ENCODE data around the gene PPARG.
"Not testable (repeated sequence)": the region's sequence is repeated elsewhere in the genome, so short reads cannot be mapped to it uniquely, and the experiment has no call there.

The PPARG gene

GRCh38 chr3:12288182-12289129 lies at the start of gene PPARG:
PPARG (plus strand) TSS chr3:12289070; CDS start chr3:12379712, 90,642 bp downstream.
- DNase-seq (ENCODE audit: low spot score) = peak; percentile 82

GRCh38 chr3:12239301-12239700 lies 49.6 kb upstream of the PPARG start:
- DNase-seq (ENCODE audit: low spot score) = no peak

GRCh38 chr3:12242772-12243171 lies 46.1 kb upstream of the PPARG start:
- no peak for DNase-seq (ENCODE audit: low spot score)

GRCh38 chr3:12246497-12247163 lies 42.2 kb upstream of the PPARG start:
- DNase-seq (ENCODE audit: low spot score) = no peak

- DNase-seq (ENCODE audit: low spot score) = no peak
These were observed 41.5 kb upstream of the PPARG start for GRCh38 chr3:12247411-12247810.

- DNase-seq (ENCODE audit: low spot score) = no peak
These were observed 39.4 kb upstream of the PPARG start for GRCh38 chr3:12249519-12249918.

- DNase-seq (ENCODE audit: low spot score) = no peak
These were observed 36.0 kb upstream of the PPARG start for GRCh38 chr3:12252889-12253288.

GRCh38 chr3:12253516-12254343 lies 35.1 kb upstream of the PPARG start:
- DNase-seq (ENCODE audit: low spot score) = no peak

- DNase-seq (ENCODE audit: low spot score) = no peak
These were observed 33.5 kb upstream of the PPARG start for GRCh38 chr3:12255393-12255792.

- DNase-seq (ENCODE audit: low spot score) = no peak
These were observed 30.0 kb upstream of the PPARG start for GRCh38 chr3:12258911-12259310.

GRCh38 chr3:12262173-12262572 lies 26.7 kb upstream of the PPARG start:
- not testable (repeated sequence) for DNase-seq (ENCODE audit: low spot score)

- no peak for DNase-seq (ENCODE audit: low spot score)
These were observed 23.4 kb upstream of the PPARG start for GRCh38 chr3:12265508-12265907.

- DNase-seq (ENCODE audit: low spot score) = no peak
These were observed 22.8 kb upstream of the PPARG start for GRCh38 chr3:12266038-12266437.

- no peak for DNase-seq (ENCODE audit: low spot score)
These were observed 21.4 kb upstream of the PPARG start for GRCh38 chr3:12267376-12268030.

- DNase-seq (ENCODE audit: low spot score) = no peak
These were observed 20.7 kb upstream of the PPARG start for GRCh38 chr3:12268049-12268735.

- DNase-seq (ENCODE audit: low spot score) = peak; percentile 73
These were observed 17.9 kb upstream of the PPARG start for GRCh38 chr3:12270976-12271375.

GRCh38 chr3:12273045-12273695 lies 15.7 kb upstream of the PPARG start:
- DNase-seq (ENCODE audit: low spot score) = no peak

- DNase-seq (ENCODE audit: low spot score) = no peak
These were observed 12.8 kb upstream of the PPARG start for GRCh38 chr3:12275974-12276650.

GRCh38 chr3:12276827-12277226 lies 12.0 kb upstream of the PPARG start:
- DNase-seq (ENCODE audit: low spot score) = not testable (repeated sequence)

GRCh38 chr3:12278566-12278965 lies 10.3 kb upstream of the PPARG start:
- DNase-seq (ENCODE audit: low spot score) = no peak

Data from SW480 (cell line).